Glutamatergic neuron (in vitro differentiated cells): ENCODE measurements around the gene DNAJA1. TPM values are rescaled to one million over a fixed set of nuclear protein-coding genes. Genes with fewer than 3 reads are reported as not detected.

ENCODE experiments used
- DNase-seq: peaks from one replicate; pipeline ENCODE4 v3.0.0; 2022
- H3K27ac Mint-ChIP-seq: one replicate; pipeline ENCODE4 v1.8.0; 2020; ENCODE audit warnings: mild to moderate bottlenecking, mixed read lengths, inconsistent platforms; ENCODE audit not compliant: unreplicated experiment
- H3K27me3 Mint-ChIP-seq: one replicate; pipeline ENCODE4 v1.8.0; 2020; ENCODE audit warnings: mild to moderate bottlenecking, moderate library complexity, mixed read lengths, inconsistent platforms; ENCODE audit not compliant: unreplicated experiment
- H3K36me3 Mint-ChIP-seq: one replicate; pipeline ENCODE4 v1.8.0; 2020; ENCODE audit warnings: mild to moderate bottlenecking, mixed read lengths, inconsistent platforms; ENCODE audit not compliant: unreplicated experiment
- H3K4me1 Mint-ChIP-seq: one replicate; pipeline ENCODE4 v1.8.0; 2020; ENCODE audit warnings: mild to moderate bottlenecking, low read depth, mixed read lengths, inconsistent platforms; ENCODE audit not compliant: unreplicated experiment
- H3K4me3 Mint-ChIP-seq: one replicate; pipeline ENCODE4 v1.8.0; 2020; ENCODE audit warnings: mild to moderate bottlenecking, mixed read lengths, inconsistent platforms; ENCODE audit not compliant: unreplicated experiment
- H3K9me3 Mint-ChIP-seq: one replicate; pipeline ENCODE4 v1.8.0; 2020; ENCODE audit warnings: mild to moderate bottlenecking, moderate library complexity, mixed read lengths, inconsistent platforms; ENCODE audit not compliant: unreplicated experiment
- total RNA-seq: library from RNA; stranded (reverse); fragmentation: NEBNext Ultra II Directional; extraction: Animal tissue kit (Norgen Biotek cat#: 25700); gene quantifications from one replicate; pipeline ENCODE4 v1.2.1, GENCODE V29; 2021; ENCODE audit not compliant: unreplicated experiment
- TF ChIP-seq, protein P1 (sequence below): fragments of 200-600 bp; sonication (generic); IDR thresholded peaks from one replicate; pipeline ENCODE4 v1.5.0; 2021; ENCODE audit not compliant: partially characterized antibody, unreplicated experiment

DNAJA1 gene
- total RNA-seq, 1 donor from 2014 or later: 249 TPM

DNA sequence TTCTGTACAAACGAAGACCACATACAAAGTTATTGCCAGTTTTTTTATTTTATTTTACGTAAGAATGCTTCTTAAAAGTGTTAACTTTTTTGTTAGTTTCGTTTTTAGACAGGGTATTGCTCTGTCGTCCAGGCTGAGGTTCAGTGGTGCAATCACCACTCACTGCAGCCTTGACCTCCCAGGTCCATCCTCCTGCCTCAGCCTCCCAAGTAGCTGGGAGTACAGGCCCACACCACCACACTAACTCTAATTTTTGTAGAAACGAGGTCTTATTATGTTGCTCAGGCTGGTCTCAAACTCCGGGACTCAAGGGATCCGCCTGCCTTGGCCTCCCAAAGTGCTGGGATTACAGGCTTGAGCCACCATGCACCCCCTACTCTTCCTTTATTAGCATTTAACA is 2.3 kb upstream of the DNAJA1 start:
- DNase-seq: no peak
- Mint-ChIP-seq H3K4me1 (peaks cover 9% of the 10 kb centered on the region), H3K9me3 (peaks cover 11% of the 10 kb centered on the region), H3K36me3 (no peaks in the 10 kb centered on the region), H3K4me3 (no peak overlapping the region), H3K27me3 (peaks cover 5% of the 10 kb centered on the region), H3K27ac (no peak overlapping the region)
- TF ChIP-seq, protein P1, sequence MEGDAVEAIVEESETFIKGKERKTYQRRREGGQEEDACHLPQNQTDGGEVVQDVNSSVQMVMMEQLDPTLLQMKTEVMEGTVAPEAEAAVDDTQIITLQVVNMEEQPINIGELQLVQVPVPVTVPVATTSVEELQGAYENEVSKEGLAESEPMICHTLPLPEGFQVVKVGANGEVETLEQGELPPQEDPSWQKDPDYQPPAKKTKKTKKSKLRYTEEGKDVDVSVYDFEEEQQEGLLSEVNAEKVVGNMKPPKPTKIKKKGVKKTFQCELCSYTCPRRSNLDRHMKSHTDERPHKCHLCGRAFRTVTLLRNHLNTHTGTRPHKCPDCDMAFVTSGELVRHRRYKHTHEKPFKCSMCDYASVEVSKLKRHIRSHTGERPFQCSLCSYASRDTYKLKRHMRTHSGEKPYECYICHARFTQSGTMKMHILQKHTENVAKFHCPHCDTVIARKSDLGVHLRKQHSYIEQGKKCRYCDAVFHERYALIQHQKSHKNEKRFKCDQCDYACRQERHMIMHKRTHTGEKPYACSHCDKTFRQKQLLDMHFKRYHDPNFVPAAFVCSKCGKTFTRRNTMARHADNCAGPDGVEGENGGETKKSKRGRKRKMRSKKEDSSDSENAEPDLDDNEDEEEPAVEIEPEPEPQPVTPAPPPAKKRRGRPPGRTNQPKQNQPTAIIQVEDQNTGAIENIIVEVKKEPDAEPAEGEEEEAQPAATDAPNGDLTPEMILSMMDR: no peak

DNA sequence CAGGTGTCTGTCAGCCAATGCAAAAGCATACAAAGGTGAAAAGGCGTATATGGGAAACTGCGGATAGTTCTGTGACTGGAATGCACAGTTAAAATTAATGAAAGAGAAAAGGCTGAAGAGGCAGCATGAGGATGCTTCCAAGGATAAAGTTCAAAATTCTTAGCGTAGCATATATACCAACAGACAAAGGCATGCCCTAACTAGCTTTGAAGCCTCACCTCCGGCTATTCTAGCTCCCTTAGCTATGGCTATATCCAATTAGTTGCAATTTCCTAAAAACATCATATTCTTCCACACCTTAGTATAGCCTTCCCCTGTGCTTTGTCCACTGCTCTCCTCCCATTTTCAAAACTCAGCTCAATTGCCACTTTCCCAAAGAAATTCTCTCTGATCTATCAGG is 1.4 kb upstream of the DNAJA1 start:
- peak overlapping the region; percentile 91 for H3K27ac Mint-ChIP-seq
- peak overlapping the region; percentile 91 for H3K4me3 Mint-ChIP-seq
- no peak for DNase-seq
- peaks cover 5% of the 10 kb centered on the region for H3K27me3 Mint-ChIP-seq
- no peaks in the 10 kb centered on the region for H3K36me3 Mint-ChIP-seq
- peaks cover 11% of the 10 kb centered on the region for H3K9me3 Mint-ChIP-seq
- peaks cover 9% of the 10 kb centered on the region for H3K4me1 Mint-ChIP-seq
- TF ChIP-seq, protein P1: no peak

DNA sequence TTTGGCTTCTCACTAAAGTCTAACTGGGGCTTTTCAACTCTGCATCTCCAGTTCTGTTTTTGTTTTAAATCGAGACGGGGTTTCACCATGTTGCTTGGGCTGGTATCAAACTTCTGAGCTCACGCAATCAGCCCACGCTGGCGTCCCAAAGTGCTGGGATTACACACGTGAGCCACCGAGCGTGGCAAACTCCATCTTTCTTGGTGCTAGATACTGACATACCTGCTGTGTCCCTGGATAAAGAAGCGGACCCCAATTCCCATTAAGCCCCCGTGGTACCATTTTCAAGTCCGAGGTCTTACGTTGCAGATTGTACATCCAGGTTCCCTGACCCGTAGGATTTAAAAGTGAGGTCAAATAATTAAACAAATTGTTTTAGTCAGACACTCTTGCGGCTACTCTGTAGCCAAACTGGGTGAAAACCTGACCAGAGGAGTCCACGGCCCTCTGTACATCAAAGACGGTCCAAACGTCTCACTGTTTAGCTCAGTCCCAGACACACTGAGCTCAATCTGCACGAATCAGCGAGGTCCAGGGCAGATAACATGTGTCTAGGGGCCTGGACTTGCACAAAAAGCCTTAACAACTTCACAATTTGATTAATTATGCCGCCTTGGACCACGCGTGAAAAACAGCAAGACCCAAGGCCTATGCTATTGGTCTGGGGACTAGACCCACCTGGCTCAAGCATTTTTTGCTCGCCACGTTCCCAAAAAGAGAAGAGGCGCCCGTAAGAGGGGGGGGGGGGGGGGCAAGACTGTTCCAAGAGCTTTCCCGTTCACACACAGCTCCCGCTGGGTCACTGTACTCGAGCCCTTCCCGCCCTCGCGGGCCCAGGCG is 727 bp upstream of the DNAJA1 start:
- no peak for DNase-seq
- Mint-ChIP-seq H3K4me3 (peak overlapping the region; percentile 91), H3K27ac (peak overlapping the region; percentile 91), H3K9me3 (peaks cover 11% of the 10 kb centered on the region), H3K4me1 (peaks cover 10% of the 10 kb centered on the region), H3K36me3 (no peaks in the 10 kb centered on the region), H3K27me3 (peaks cover 5% of the 10 kb centered on the region)
- TF ChIP-seq, protein P1: no peak

DNA sequence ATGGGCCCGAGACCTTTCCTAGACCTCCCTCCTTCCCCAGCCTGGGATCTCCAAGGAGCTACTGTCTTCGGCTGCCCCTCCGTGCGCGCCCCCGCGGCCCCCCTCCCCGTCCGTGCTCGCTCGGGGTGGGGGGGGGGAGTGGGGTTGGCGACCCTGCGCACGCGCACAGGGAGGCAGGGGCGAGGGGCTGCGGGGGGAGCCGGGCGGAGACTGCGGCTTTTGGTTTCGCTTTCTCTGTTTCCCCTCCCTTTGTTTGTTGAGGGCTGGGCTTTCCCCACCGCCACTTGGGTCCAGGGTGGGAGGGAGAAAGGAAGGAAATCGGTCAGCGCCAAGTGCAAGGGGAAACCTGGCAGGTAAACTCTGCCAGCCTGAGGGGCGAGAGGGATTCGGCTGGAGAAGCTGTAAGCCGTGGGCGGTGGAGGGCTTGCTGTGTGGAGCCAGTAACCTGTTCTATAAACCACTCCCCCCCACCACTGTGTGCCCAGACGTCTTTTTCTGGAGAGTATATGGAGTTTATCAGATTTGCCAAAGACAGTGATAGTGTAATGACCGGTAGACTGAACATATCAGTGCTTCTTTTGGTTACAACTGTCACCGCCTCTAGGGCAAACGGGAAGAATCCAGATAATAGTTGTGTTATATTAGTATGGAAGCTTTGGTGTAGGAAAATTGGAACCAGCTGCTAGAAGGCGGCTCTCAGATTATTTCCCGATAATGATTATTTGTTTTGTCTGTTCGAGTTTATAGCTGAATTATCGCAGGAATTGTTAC is 684 bp downstream of the DNAJA1 start:
- peaks cover 10% of the 10 kb centered on the region for H3K4me1 Mint-ChIP-seq

More for the DNA sequence above, 684 bp downstream of the DNAJA1 start:
- H3K27me3 Mint-ChIP-seq: peaks cover 5% of the 10 kb centered on the region
- TF ChIP-seq, protein P1: no peak
- H3K4me3 Mint-ChIP-seq: peak overlapping the region; percentile 98
- H3K9me3 Mint-ChIP-seq: peaks cover 11% of the 10 kb centered on the region
- H3K27ac Mint-ChIP-seq: peak overlapping the region; percentile 97
- peak; percentile 82 for DNase-seq
- H3K36me3 Mint-ChIP-seq: no peaks in the 10 kb centered on the region
